ENCODE measurements around the gene ZMAT2. TPM values are rescaled to one million over a fixed set of nuclear protein-coding genes. Genes with fewer than 3 reads are reported as not detected.

Gene ZMAT2
- total RNA-seq, 4 donors from 2014 or later, result 28.2 to 48.6 (median 41.2) TPM

- 96 to 100% methylated on average over 3 of the region's 3 CpGs for WGBS, 2 donors
- H3K4me3 ChIP-seq (ENCODE audit: low read depth, poor library complexity, severe bottlenecking), result no peak overlapping the region
- DNase-seq (ENCODE audit: low spot score in 2 of 2), result no peak
- intact Hi-C loops (cut with DNase I; ENCODE audit: low total_unique reads), result no loop called here
- TF ChIP-seq, protein P1, sequence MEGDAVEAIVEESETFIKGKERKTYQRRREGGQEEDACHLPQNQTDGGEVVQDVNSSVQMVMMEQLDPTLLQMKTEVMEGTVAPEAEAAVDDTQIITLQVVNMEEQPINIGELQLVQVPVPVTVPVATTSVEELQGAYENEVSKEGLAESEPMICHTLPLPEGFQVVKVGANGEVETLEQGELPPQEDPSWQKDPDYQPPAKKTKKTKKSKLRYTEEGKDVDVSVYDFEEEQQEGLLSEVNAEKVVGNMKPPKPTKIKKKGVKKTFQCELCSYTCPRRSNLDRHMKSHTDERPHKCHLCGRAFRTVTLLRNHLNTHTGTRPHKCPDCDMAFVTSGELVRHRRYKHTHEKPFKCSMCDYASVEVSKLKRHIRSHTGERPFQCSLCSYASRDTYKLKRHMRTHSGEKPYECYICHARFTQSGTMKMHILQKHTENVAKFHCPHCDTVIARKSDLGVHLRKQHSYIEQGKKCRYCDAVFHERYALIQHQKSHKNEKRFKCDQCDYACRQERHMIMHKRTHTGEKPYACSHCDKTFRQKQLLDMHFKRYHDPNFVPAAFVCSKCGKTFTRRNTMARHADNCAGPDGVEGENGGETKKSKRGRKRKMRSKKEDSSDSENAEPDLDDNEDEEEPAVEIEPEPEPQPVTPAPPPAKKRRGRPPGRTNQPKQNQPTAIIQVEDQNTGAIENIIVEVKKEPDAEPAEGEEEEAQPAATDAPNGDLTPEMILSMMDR (IDR thresholded peaks at IDR 0.05), result no peak
- TF ChIP-seq POLR2A (IDR thresholded peaks at IDR 0.05), result no peak
Observed at GRCh38 chr5:140677947-140678346, 22.3 kb upstream of the ZMAT2 start.

- no peak overlapping the region for H3K4me3 ChIP-seq (ENCODE audit: low read depth, poor library complexity, severe bottlenecking)
- WGBS, 2 donors, result 94 to 98% methylated on average over 7 of the region's 7 CpGs
- no peak for DNase-seq (ENCODE audit: low spot score in 2 of 2)
- no peak for TF ChIP-seq POLR2A (IDR thresholded peaks at IDR 0.05)
- TF ChIP-seq, protein P1 (IDR thresholded peaks at IDR 0.05), result no peak
- intact Hi-C loops (cut with DNase I; ENCODE audit: low total_unique reads), result no loop called here
Observed at GRCh38 chr5:140678993-140679392, 21.3 kb upstream of the ZMAT2 start.

- DNase-seq (ENCODE audit: low spot score in 2 of 2), result no peak
- intact Hi-C loops (cut with DNase I; ENCODE audit: low total_unique reads), result no loop called here
- TF ChIP-seq, protein P1 (IDR thresholded peaks at IDR 0.05), result no peak
- TF ChIP-seq POLR2A (IDR thresholded peaks at IDR 0.05), result no peak
- H3K4me3 ChIP-seq (ENCODE audit: low read depth, poor library complexity, severe bottlenecking), result peak overlapping the region; percentile 89
- 51 to 52% methylated on average over 8 of the region's 8 CpGs for WGBS, 2 donors
Observed at GRCh38 chr5:140690376-140690932, 9.8 kb upstream of the ZMAT2 start.

- intact Hi-C loops (cut with DNase I; ENCODE audit: low total_unique reads), result no loop called here
- DNase-seq (ENCODE audit: low spot score in 2 of 2), result peak; percentile 90 to 98
- peak within 1 kb of the TSS; percentile 89 for H3K4me3 ChIP-seq (ENCODE audit: low read depth, poor library complexity, severe bottlenecking)
- WGBS, 2 donors, result 1% methylated on average over 52 to 55 of the region's 61 CpGs
- TF ChIP-seq, protein P1 (IDR thresholded peaks at IDR 0.05), result no peak
- TF ChIP-seq POLR2A (IDR thresholded peaks at IDR 0.05), result no peak
Observed at GRCh38 chr5:140690941-140691924, 9.0 kb upstream of the ZMAT2 start, which contains the start of the genes HARS1 and HARS2. Gene HARS1 (minus strand): TSS chr5:140691370. CDS start chr5:140691304, 66 bp downstream. Gene HARS2 (plus strand): TSS chr5:140691455. CDS start chr5:140691649, 194 bp downstream.

- WGBS, 2 donors, result 62 to 66% methylated on average over 5 of the region's 5 CpGs
Observed at GRCh38 chr5:140694276-140694675, 6.0 kb upstream of the ZMAT2 start.

More at GRCh38 chr5:140694276-140694675, 6.0 kb upstream of the ZMAT2 start:
- no peak for TF ChIP-seq POLR2A (IDR thresholded peaks at IDR 0.05)
- TF ChIP-seq, protein P1 (IDR thresholded peaks at IDR 0.05), result no peak
- H3K4me3 ChIP-seq (ENCODE audit: low read depth, poor library complexity, severe bottlenecking), result no peak overlapping the region
- no peak for DNase-seq (ENCODE audit: low spot score in 2 of 2)
- intact Hi-C loops (cut with DNase I; ENCODE audit: low total_unique reads), result no loop called here
